Tibial artery (tissue), 4 donors: ENCODE results near the gene ZNF12.

Source experiments
- DNase-seq, 2 donors: peaks; one replicate each; pipeline ENCODE4 v3.0.0-alpha.2; 2019
- H3K27ac ChIP-seq, 2 donors: fragments of 200-600 bp; sonication (generic) in 1 of 2; 1 replicate in 1 of 2; 2 replicates in 1 of 2; pipeline ENCODE4 v1.5.1; 2018 to 2019; ENCODE audit warnings: mild to moderate bottlenecking in 1 of 2
- H3K27me3 ChIP-seq, 2 donors: fragments of 200-600 bp; sonication (generic) in 1 of 2; one replicate each; pipeline versions ENCODE4 v1.5.1 to v1.6.0; 2016 to 2019
- H3K36me3 ChIP-seq, 3 donors: fragments of 200-600 bp; sonication (generic) in 2 of 3; one replicate each; pipeline ENCODE4 v1.5.1; 2016 to 2019; ENCODE audit warnings: mild to moderate bottlenecking in 2 of 3
- H3K4me1 ChIP-seq, 4 donors: fragments of 200-600 bp; sonication (generic) in 2 of 4; 1 replicate in 3 of 4; 2 replicates in 1 of 4; pipeline ENCODE4 v1.5.1; 2016 to 2019
- H3K4me3 ChIP-seq, 2 donors: fragments of 200-600 bp; sonication (generic) in 1 of 2; 1 replicate in 1 of 2; 2 replicates in 1 of 2; pipeline ENCODE4 v1.5.1; 2018 to 2019; ENCODE audit warnings: mild to moderate bottlenecking in 2 of 2
- H3K9me3 ChIP-seq, 3 donors: fragments of 200-600 bp; sonication (generic) in 1 of 3; one replicate each; pipeline ENCODE4 v1.5.1; 2016 to 2019
- intact Hi-C: fragments of 100-400 bp; cut with DNase I; formaldehyde crosslinking; loops from one replicate; pipeline ENCODE4 v1.15.0; 2023; ENCODE audit warnings: low total_unique reads
- TF ChIP-seq, protein P1 (sequence below), 2 experiments: fragments of 200-600 bp in 1 of 2; fragments of 450-650 bp in 1 of 2; IDR thresholded peaks; one replicate each; pipeline ENCODE4 v1.5.1; 2017 to 2019; ENCODE audit warnings: antibody characterized with exemption in 2 of 2, mild to moderate bottlenecking in 1 of 2, moderate library complexity in 1 of 2

The ZNF12 gene

DNA sequence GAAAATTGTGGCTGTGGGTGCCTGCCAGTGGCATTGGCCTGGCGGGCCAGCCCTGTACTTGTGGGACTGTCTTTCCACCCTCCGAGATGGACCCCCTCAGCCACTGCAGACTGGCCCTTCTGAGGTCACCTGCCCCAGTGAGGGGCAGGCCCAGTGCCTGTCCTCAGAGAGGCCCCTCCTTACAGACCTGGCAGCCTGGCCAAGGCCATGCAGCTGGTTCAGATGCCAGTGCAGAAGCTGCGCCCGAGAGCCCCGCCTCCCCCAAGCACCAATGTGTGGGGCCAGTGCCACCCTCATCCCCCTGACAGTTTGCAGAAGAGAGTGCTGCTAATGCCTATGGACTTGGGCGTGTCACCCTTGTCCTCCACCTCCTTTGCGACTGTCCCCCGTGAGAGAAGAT, 59.7 kb downstream of the ZNF12 start:
- H3K27me3 ChIP-seq, result no peaks in the 10 kb centered on the region
- no peak overlapping the region for H3K4me3 ChIP-seq
- H3K36me3 ChIP-seq, result peaks cover 41 to 100% (median 93%) of the 10 kb centered on the region in 3 donors
- no peaks in the 10 kb centered on the region for H3K9me3 ChIP-seq
- no peak for DNase-seq
- intact Hi-C loops, result loop anchor here (10.0 kb wide), 1 partner anchor 68 kb away; no protein-coding TSS in a partner anchor
- TF ChIP-seq, protein P1, sequence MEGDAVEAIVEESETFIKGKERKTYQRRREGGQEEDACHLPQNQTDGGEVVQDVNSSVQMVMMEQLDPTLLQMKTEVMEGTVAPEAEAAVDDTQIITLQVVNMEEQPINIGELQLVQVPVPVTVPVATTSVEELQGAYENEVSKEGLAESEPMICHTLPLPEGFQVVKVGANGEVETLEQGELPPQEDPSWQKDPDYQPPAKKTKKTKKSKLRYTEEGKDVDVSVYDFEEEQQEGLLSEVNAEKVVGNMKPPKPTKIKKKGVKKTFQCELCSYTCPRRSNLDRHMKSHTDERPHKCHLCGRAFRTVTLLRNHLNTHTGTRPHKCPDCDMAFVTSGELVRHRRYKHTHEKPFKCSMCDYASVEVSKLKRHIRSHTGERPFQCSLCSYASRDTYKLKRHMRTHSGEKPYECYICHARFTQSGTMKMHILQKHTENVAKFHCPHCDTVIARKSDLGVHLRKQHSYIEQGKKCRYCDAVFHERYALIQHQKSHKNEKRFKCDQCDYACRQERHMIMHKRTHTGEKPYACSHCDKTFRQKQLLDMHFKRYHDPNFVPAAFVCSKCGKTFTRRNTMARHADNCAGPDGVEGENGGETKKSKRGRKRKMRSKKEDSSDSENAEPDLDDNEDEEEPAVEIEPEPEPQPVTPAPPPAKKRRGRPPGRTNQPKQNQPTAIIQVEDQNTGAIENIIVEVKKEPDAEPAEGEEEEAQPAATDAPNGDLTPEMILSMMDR (IDR thresholded peaks at IDR 0.05), result no peak
- no peaks in the 10 kb centered on the region for H3K4me1 ChIP-seq
- no peak overlapping the region for H3K27ac ChIP-seq

DNA sequence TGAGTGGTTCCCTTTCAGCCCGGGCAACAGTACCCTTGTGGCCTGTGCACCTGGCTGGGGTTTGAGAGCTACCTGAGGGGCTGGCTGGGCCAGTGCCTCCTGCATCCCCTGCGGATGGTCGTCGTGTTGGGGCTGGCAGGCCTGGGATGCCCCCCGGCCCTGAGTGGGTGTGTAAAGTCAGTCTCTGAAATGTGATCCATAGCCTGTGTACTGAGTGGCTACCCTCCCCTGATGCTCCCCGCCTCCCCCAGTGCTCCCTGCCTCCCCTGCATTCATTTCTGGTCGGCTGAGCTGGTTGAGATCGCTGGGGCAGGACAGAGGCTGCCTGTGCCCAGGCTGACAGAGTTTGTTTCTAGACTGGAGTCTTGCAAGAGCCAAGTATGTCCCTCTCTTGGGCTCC, 60.3 kb downstream of the ZNF12 start:
- H3K36me3 ChIP-seq, result peaks cover 39 to 100% (median 92%) of the 10 kb centered on the region in 3 donors

DNA sequence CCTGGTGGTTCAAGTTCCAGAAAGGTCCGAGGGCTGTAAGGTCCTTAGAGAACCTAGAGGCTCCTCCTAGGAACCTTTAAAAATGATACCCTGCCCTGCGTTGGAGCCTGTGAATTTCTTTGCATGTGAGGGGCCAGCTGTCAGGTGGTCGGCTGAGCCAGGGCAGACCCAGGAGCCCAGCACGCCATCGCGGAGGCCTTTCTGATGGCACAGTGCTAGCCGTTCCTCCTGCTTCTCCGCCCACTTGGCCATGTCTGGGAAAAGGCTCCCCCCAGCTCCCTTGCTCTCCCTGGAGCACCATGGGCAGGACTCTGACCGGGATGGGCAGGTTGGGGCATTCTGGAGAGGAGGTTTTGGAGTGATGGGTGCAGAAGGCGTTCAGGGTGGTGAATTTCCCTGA, 62.0 kb downstream of the ZNF12 start:
- no peak for DNase-seq
- H3K4me1 ChIP-seq, result peaks cover 0 to 9% (median 0%) of the 10 kb centered on the region in 4 donors
- no peaks in the 10 kb centered on the region for H3K27me3 ChIP-seq
- no peak overlapping the region for H3K27ac ChIP-seq
- no peaks in the 10 kb centered on the region for H3K9me3 ChIP-seq
- intact Hi-C loops, result loop anchor here (10.0 kb wide), 1 partner anchor 70 kb away; no protein-coding TSS in a partner anchor
- peaks cover 37 to 96% (median 80%) of the 10 kb centered on the region in 3 donors for H3K36me3 ChIP-seq
- H3K4me3 ChIP-seq, result no peak overlapping the region
- TF ChIP-seq, protein P1 (IDR thresholded peaks at IDR 0.05), result no peak

More for the DNA sequence above, 60.3 kb downstream of the ZNF12 start:
- Histone ChIP-seq H3K27me3 (no peaks in the 10 kb centered on the region), H3K4me1 (peaks cover 0 to 1% (median 0%) of the 10 kb centered on the region in 4 donors), H3K9me3 (no peaks in the 10 kb centered on the region), H3K27ac (no peak overlapping the region), H3K4me3 (no peak overlapping the region)
- intact Hi-C loops, result loop anchor here (10.0 kb wide), 1 partner anchor 68 kb away; no protein-coding TSS in a partner anchor
- TF ChIP-seq, protein P1 (IDR thresholded peaks at IDR 0.05), result no peak
- peak in 1 of 2 donors; percentile 60 for DNase-seq

DNA sequence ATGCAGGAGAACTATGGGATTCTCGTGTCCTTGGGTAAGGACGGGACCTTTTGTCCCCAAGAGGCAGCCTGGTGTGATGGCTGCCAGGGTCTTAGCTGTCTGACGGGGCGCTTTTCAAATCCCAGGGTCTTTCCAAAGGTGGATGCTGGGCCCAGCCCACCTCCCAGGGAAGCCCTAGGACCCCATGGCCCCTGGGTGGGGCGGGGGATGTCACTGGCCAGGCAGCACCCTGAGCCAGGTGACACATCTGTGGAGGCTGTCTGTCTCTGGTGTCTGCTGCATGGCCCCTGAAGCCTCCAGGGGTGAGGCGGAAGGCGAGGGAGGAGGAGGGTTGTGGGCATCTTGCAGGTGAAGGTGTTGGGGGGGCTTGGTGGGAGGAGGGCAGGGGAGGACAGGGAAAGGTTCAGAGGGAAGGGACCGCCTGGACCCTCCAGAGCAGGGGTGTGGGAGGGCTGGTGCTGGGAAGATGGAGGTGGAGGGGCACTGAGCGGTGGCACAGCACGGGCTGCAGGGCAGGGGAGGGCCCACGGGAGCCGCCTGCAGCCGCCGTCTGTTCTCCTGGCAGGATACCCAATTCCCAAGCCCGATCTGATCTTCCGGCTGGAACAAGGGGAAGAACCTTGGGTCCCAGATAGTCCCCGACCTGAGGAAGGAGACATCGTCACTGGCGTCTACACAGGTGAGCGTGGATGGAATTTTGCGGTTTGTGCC, 62.7 kb downstream of the ZNF12 start:
- DNase-seq, result peak in 1 of 2 donors; percentile 57
- H3K36me3 ChIP-seq, result peaks cover 37 to 89% (median 73%) of the 10 kb centered on the region in 3 donors
- intact Hi-C loops, result loop anchor here (10.0 kb wide), 1 partner anchor 71 kb away; no protein-coding TSS in a partner anchor
- no peaks in the 10 kb centered on the region for H3K9me3 ChIP-seq
- H3K4me3 ChIP-seq, result no peak overlapping the region
- H3K27me3 ChIP-seq, result no peaks in the 10 kb centered on the region
- peaks cover 0 to 15% (median 0%) of the 10 kb centered on the region in 4 donors for H3K4me1 ChIP-seq
- no peak overlapping the region for H3K27ac ChIP-seq
- TF ChIP-seq, protein P1 (IDR thresholded peaks at IDR 0.05), result no peak

DNA sequence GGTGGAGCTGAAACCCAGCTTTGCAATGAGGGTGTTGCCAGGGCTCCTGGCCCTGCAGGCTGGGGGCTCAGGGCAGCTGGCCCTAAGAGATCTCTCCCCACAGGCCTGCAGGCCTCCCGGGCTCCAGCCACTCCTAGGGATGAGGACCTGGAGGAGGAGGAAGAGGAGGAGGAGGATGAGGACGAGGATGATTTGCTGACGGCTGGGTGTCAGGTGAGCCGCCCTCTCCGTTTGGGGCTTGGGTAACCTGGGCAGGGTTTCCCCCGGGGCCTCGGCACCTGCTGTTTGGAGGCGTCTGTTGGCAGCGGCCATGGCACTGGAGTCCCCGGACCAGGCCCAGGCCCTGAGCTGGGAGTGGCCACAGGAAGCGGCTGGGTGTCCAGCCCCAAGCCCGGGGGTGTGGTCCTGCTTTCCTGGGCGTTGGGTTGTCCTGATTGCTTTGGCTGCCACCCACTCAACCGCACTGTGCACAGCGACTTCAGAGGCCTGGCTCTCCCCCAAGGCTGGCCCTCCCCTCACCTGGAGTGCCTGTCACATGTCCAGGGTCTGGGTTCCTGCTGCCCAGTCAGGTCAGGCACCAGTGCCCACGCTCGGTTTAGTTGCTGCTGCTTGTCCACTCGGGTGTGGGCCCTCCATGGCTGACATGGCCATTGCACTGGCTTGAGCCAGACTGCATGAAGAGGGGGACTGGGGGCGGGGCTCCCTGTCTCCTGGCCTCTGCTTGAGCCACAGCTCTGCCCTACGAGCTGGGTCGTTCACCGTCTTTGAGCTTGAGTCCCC, 63.7 kb downstream of the ZNF12 start:
- no peaks in the 10 kb centered on the region for H3K27me3 ChIP-seq
- TF ChIP-seq, protein P1 (IDR thresholded peaks at IDR 0.05), result no peak
- H3K36me3 ChIP-seq, result peaks cover 37 to 79% (median 64%) of the 10 kb centered on the region in 3 donors
- no peak overlapping the region for H3K27ac ChIP-seq
- peaks cover 0 to 25% (median 9%) of the 10 kb centered on the region in 4 donors for H3K4me1 ChIP-seq
- H3K9me3 ChIP-seq, result no peaks in the 10 kb centered on the region
- H3K4me3 ChIP-seq, result no peak overlapping the region
- intact Hi-C loops, result loop anchor here (10.0 kb wide), 1 partner anchor 72 kb away; no protein-coding TSS in a partner anchor
- DNase-seq, result peak in 1 of 2 donors; percentile 66
